Osteoblast (primary cell): ENCODE data around the gene TMOD3. TPM values are rescaled to one million over a fixed set of nuclear protein-coding genes. Genes with fewer than 3 reads are reported as not detected.

Experiments
- DNase-seq: peaks from one replicate; pipeline ENCODE4 v3.0.0; 2011; ENCODE audit warnings: low spot score, mixed read lengths; ENCODE audit not compliant: insufficient read length; ENCODE audit errors: missing footprints
- H2AFZ ChIP-seq: 2 replicates; pipeline ENCODE4 v1.6.0; 2011; ENCODE audit warnings: mild to moderate bottlenecking, low read length
- H3K27ac ChIP-seq: 2 replicates; pipeline ENCODE4 v1.5.1; 2011; ENCODE audit warnings: mild to moderate bottlenecking, low read depth, low read length, moderate library complexity
- H3K27me3 ChIP-seq: 2 replicates; pipeline ENCODE4 v1.6.0; 2012; ENCODE audit warnings: mild to moderate bottlenecking, control low read depth, inconsistent platforms, low read length, moderate library complexity; ENCODE audit not compliant: insufficient read depth
- H3K36me3 ChIP-seq: 2 replicates; pipeline ENCODE4 v1.5.1; 2011; ENCODE audit warnings: mild to moderate bottlenecking, low read length, control low read depth, moderate library complexity; ENCODE audit not compliant: insufficient read depth
- H3K4me1 ChIP-seq: 2 replicates; pipeline ENCODE4 v1.5.1; 2011; ENCODE audit warnings: mild to moderate bottlenecking, low read length, control low read depth, moderate library complexity; ENCODE audit not compliant: insufficient read depth
- H3K4me2 ChIP-seq: 2 replicates; pipeline ENCODE4 v1.6.0; 2011; ENCODE audit warnings: mild to moderate bottlenecking, low read length; ENCODE audit not compliant: insufficient read depth
- H3K4me3 ChIP-seq: fragments of 200-600 bp; sonication (generic); 3 replicates; pipeline ENCODE4 v1.5.1; 2012; ENCODE audit warnings: mild to moderate bottlenecking, low read length, inconsistent platforms; ENCODE audit not compliant: insufficient read depth
- H3K79me2 ChIP-seq: 2 replicates; pipeline ENCODE4 v1.6.0; 2012; ENCODE audit warnings: mild to moderate bottlenecking, low read length, control low read depth, inconsistent platforms; ENCODE audit not compliant: insufficient read depth
- H3K9me3 ChIP-seq: 2 replicates; pipeline ENCODE4 v1.5.1; 2011; ENCODE audit warnings: low read depth, low read length, control low read depth
- H4K20me1 ChIP-seq: 2 replicates; pipeline ENCODE4 v1.6.0; 2012; ENCODE audit warnings: mild to moderate bottlenecking, low read length, control low read depth; ENCODE audit not compliant: insufficient read depth
- total RNA-seq: library from RNA; depleted of rRNA; stranded (reverse); fragments of >200 nt; gene quantifications from 2 replicates; pipeline ENCODE4 v1.2.3, GENCODE V29; 2012
- TF ChIP-seq, protein P1 (sequence below): IDR thresholded peaks from 2 replicates; pipeline ENCODE4 v1.5.1; 2011; ENCODE audit warnings: mild to moderate bottlenecking, low read depth, low read length, moderate library complexity; ENCODE audit errors: extremely low read depth

TMOD3 gene
- total RNA-seq, 1 donor = 44.5 TPM

DNA sequence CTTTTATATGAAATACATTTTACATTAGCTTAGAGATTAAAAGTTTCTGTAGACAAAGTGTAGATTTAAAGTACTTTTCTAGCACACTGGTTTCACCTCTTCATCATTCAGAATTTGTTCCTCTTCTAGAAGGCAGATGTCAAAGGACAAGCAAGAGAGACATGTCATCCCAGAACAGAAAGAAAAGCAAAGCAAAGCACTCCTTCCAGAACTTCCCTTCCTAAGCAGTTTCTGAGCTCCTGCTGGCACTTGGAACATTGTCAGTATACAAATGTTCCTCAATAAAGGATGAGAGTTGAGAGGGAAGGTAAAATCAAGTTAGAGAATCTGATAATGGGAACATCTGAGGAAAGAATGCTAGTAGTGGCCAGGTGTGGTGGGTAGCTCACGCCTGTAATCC, 26.2 kb downstream of the TMOD3 start:
- no peak overlapping the region for H3K4me2 ChIP-seq
- H3K79me2 ChIP-seq = peaks cover 86% of the 10 kb centered on the region
- H3K4me1 ChIP-seq = no peaks in the 10 kb centered on the region
- H3K4me3 ChIP-seq = no peak overlapping the region
- H3K36me3 ChIP-seq = no peaks in the 10 kb centered on the region
- H3K27ac ChIP-seq = no peak overlapping the region
- H4K20me1 ChIP-seq = peaks cover 14% of the 10 kb centered on the region
- TF ChIP-seq, protein P1, sequence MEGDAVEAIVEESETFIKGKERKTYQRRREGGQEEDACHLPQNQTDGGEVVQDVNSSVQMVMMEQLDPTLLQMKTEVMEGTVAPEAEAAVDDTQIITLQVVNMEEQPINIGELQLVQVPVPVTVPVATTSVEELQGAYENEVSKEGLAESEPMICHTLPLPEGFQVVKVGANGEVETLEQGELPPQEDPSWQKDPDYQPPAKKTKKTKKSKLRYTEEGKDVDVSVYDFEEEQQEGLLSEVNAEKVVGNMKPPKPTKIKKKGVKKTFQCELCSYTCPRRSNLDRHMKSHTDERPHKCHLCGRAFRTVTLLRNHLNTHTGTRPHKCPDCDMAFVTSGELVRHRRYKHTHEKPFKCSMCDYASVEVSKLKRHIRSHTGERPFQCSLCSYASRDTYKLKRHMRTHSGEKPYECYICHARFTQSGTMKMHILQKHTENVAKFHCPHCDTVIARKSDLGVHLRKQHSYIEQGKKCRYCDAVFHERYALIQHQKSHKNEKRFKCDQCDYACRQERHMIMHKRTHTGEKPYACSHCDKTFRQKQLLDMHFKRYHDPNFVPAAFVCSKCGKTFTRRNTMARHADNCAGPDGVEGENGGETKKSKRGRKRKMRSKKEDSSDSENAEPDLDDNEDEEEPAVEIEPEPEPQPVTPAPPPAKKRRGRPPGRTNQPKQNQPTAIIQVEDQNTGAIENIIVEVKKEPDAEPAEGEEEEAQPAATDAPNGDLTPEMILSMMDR = no peak
- H3K9me3 ChIP-seq = no peaks in the 10 kb centered on the region
- DNase-seq = no peak
- no peak overlapping the region for H2AFZ ChIP-seq
- no peaks in the 10 kb centered on the region for H3K27me3 ChIP-seq

DNA sequence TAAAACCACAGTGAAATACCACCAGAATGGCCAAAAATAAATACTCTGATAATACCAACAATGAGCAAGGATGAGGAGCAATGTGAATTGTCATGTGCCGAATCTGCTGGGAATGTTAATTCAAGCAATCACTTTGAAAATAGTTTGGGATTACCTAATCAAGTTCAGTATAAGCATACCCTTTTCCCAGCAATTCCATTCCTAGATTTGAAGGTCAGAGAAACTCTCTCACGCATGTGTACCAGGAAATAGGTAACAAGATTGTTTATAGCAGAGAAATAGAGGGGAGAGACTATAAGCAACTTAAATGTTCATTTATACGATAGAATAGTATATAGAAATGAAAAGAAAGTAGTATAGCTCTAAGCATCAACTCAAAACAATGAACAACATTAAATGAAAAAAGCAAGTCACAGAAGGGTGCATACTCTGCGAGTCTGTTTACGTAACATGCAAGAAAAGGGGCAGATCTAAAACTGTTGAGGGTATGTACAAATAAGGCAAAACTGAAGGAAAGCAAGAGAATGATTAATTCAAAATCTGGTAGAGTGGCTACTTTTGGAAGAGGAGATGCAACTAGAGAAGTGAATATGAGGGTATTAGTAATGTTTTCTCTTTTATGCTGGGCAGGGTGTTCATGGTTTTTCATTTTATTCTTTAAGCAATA, 27.4 kb downstream of the TMOD3 start:
- peaks cover 85% of the 10 kb centered on the region for H3K79me2 ChIP-seq
- H2AFZ ChIP-seq = no peak overlapping the region
- no peaks in the 10 kb centered on the region for H3K36me3 ChIP-seq
- TF ChIP-seq, protein P1 = no peak
- no peak overlapping the region for H3K27ac ChIP-seq
- no peaks in the 10 kb centered on the region for H3K9me3 ChIP-seq
- no peak overlapping the region for H3K4me2 ChIP-seq
- H3K4me3 ChIP-seq = no peak overlapping the region
- peaks cover 8% of the 10 kb centered on the region for H4K20me1 ChIP-seq
- no peak for DNase-seq
- no peaks in the 10 kb centered on the region for H3K4me1 ChIP-seq
- no peaks in the 10 kb centered on the region for H3K27me3 ChIP-seq

DNA sequence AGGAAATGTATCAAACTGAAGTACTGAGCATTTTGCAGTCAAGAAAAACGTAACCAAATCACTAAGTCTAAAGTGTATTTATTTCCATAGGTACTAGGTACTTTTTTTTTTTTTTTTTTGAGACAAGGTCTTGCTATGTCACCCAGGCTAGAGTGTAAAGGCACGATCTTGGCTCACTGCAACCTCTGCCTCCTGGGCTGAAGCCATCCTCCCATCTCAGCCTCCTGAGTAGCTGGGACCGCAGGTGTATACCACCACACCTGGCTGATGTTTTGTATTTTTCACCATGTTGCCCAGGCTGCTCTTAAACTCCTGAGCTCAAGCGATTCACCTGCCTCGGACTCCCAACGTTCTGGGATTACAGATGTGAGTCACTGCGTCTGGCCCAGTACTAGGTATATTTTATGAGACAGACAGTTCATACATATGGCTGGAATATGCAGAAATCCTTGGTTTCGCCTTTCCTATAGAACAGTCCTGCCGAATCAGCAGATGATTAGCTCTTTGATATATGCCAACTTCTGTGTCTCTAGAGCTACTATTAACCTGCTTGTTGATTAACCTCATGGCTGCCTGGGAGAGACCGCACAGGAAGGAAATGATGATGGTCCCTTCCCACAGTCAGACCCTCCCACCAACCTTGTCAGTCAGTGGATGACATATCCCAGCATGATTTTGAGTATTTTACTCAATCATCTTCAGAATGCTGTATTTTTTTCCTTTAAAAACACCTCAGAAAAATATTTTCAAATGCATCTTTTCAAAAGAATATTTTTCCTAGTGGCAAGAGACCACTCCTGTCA, 32.3 kb downstream of the TMOD3 start:
- Histone ChIP-seq H3K4me3 (no peak overlapping the region), H3K9me3 (no peaks in the 10 kb centered on the region), H3K4me2 (no peak overlapping the region), H3K36me3 (peaks cover 18% of the 10 kb centered on the region), H2AFZ (no peak overlapping the region), H3K4me1 (peaks cover 10% of the 10 kb centered on the region), H3K27ac (no peak overlapping the region), H4K20me1 (no peaks in the 10 kb centered on the region), H3K27me3 (no peaks in the 10 kb centered on the region), H3K79me2 (peaks cover 73% of the 10 kb centered on the region)
- no peak for DNase-seq
- TF ChIP-seq, protein P1 = no peak

DNA sequence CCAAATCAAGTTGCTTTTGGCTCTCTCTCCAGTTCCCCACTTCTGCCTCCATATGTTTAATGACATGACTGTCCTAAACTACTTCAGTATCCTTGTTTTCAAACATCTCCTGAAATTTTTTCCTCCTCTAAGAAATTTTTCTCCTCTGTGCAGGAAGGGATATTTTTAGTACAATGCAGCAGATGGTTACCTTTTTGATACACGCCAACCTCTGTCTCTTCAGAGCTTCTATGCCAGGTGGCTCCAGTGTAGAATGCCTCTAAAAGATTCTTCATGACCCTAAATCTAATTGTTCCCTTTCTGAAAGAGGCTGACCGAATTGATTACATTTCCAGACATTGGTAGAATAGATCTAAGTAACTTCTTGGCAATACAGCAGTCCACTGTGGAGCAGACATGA, 33.7 kb downstream of the TMOD3 start:
- Histone ChIP-seq H3K4me1 (peaks cover 17% of the 10 kb centered on the region), H2AFZ (no peak overlapping the region), H3K27me3 (no peaks in the 10 kb centered on the region), H3K4me2 (no peak overlapping the region), H3K36me3 (peaks cover 18% of the 10 kb centered on the region), H3K4me3 (no peak overlapping the region), H3K79me2 (peaks cover 78% of the 10 kb centered on the region), H3K27ac (no peak overlapping the region), H3K9me3 (no peaks in the 10 kb centered on the region), H4K20me1 (no peaks in the 10 kb centered on the region)
- TF ChIP-seq, protein P1 = no peak
- no peak for DNase-seq
